GM15510 (cell line): ENCODE data around the gene ADPRHL1.

Source experiments
- POLR2A ChIP-seq: IDR thresholded peaks from 3 replicates; pipeline ENCODE4 v1.6.1; 2011; ENCODE audit warnings: borderline replicate concordance; ENCODE audit not compliant: insufficient read length; ENCODE audit errors: extremely low read depth

ADPRHL1 gene

GRCh38 chr13:113417008-113417751, 36.1 kb downstream of the ADPRHL1 start:
- TF ChIP-seq POLR2A, result no peak

GRCh38 chr13:113415825-113416224, 37.5 kb downstream of the ADPRHL1 start:
- TF ChIP-seq POLR2A, result no peak

- TF ChIP-seq POLR2A, result no peak
Observed at GRCh38 chr13:113415032-113415431, 38.3 kb downstream of the ADPRHL1 start.

GRCh38 chr13:113414335-113414734, 39.0 kb downstream of the ADPRHL1 start:
- TF ChIP-seq POLR2A, result no peak

- TF ChIP-seq POLR2A, result no peak
Observed at GRCh38 chr13:113413898-113414282, 39.4 kb downstream of the ADPRHL1 start.

GRCh38 chr13:113413178-113413897, 40.0 kb downstream of the ADPRHL1 start:
- TF ChIP-seq POLR2A, result no peak

- no peak for TF ChIP-seq POLR2A
Observed at GRCh38 chr13:113412440-113412839, 40.8 kb downstream of the ADPRHL1 start.

- TF ChIP-seq POLR2A, result no peak
Observed at GRCh38 chr13:113411216-113412023, 41.9 kb downstream of the ADPRHL1 start.

GRCh38 chr13:113410472-113411201, 42.7 kb downstream of the ADPRHL1 start:
- no peak for TF ChIP-seq POLR2A

- no peak for TF ChIP-seq POLR2A
Observed at GRCh38 chr13:113408562-113408961, 44.7 kb downstream of the ADPRHL1 start.

GRCh38 chr13:113407531-113408393, 45.5 kb downstream of the ADPRHL1 start:
- no peak for TF ChIP-seq POLR2A

- no peak for TF ChIP-seq POLR2A
Observed at GRCh38 chr13:113407103-113407530, 46.2 kb downstream of the ADPRHL1 start.

GRCh38 chr13:113406321-113407102, 46.8 kb downstream of the ADPRHL1 start:
- TF ChIP-seq POLR2A, result no peak
